ENCODE results near the gene STAM2.
"Not testable (repeated sequence)": the region's sequence is repeated elsewhere in the genome, so short reads cannot be mapped to it uniquely, and the experiment has no call there.

STAM2 gene

DNA sequence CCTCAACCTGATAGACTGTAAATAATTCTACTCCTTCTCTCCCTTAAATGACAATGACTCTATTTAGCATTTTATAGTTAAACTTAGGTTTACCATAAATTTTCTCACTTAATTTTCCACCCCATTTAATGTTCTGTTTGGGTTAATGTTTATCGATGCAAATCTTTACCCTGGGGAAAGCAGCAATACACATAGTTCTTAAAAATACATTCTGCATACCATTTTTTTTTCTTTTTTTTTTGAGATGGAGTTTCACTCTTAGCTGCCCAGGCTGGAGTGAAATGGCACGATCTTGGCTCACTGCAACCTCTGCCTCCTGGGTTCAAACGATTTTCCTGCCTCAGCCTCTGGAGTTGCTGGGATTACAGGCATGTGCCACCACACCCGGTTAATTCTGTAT is 14.0 kb downstream of the STAM2 start:
- no peak overlapping the region for H3K4me3 ChIP-seq (replicated peaks in 1 of 2; ENCODE audit: low read depth in 2 of 2, low read length in 2 of 2)
- no peak for DNase-seq (ENCODE audit: low read depth in 2 of 2)
- no peak for TF ChIP-seq CTCF (IDR thresholded peaks at IDR 0.05; ENCODE audit: low read depth, low read length)

GRCh38 chr2:152160378-152160777 is 15.2 kb downstream of the STAM2 start:
- H3K4me3 ChIP-seq (replicated peaks in 1 of 2; ENCODE audit: low read depth in 2 of 2, low read length in 2 of 2); DNase-seq (ENCODE audit: low read depth in 2 of 2): not testable (repeated sequence)

GRCh38 chr2:152157253-152157652 is 18.3 kb downstream of the STAM2 start:
- no peak for TF ChIP-seq CTCF (IDR thresholded peaks at IDR 0.05; ENCODE audit: low read depth, low read length)
- H3K4me3 ChIP-seq (replicated peaks in 1 of 2; ENCODE audit: low read depth in 2 of 2, low read length in 2 of 2): no peak overlapping the region
- DNase-seq (ENCODE audit: low read depth in 2 of 2): no peak

DNA sequence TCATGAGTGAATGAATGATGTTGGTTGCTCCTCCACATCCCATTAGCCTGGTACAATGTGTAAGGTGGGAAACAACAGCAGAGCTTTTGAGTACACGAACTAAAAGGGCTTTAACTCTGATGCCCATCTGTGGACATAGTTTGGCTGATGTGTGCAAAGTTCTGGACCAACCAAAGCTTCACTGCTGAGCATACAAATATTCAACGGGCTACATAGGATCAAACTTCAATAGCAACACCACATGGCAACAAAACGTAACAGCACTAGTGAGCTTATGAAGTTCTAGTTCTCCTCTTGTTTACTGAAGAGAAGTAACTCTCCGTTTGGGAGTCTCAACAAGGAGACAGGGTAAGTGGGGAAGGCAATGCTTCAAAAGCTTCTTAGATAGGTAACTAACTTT is 20.4 kb downstream of the STAM2 start:
- no peak for TF ChIP-seq CTCF (IDR thresholded peaks at IDR 0.05; ENCODE audit: low read depth, low read length)
- peak in 1 of 2 donors; percentile 11 for DNase-seq (ENCODE audit: low read depth in 2 of 2)
- H3K4me3 ChIP-seq (replicated peaks in 1 of 2; ENCODE audit: low read depth in 2 of 2, low read length in 2 of 2): no peak overlapping the region

GRCh38 chr2:152154462-152154861 is 21.1 kb downstream of the STAM2 start:
- no peak overlapping the region for H3K4me3 ChIP-seq (replicated peaks in 1 of 2; ENCODE audit: low read depth in 2 of 2, low read length in 2 of 2)
- no peak for TF ChIP-seq CTCF (IDR thresholded peaks at IDR 0.05; ENCODE audit: low read depth, low read length)
- DNase-seq (ENCODE audit: low read depth in 2 of 2): no peak

- TF ChIP-seq CTCF (IDR thresholded peaks at IDR 0.05; ENCODE audit: low read depth, low read length): no peak
- DNase-seq (ENCODE audit: low read depth in 2 of 2): peak; percentile 34 to 54
These were observed 40.9 kb downstream of the STAM2 start for GRCh38 chr2:152134488-152135280.

DNA sequence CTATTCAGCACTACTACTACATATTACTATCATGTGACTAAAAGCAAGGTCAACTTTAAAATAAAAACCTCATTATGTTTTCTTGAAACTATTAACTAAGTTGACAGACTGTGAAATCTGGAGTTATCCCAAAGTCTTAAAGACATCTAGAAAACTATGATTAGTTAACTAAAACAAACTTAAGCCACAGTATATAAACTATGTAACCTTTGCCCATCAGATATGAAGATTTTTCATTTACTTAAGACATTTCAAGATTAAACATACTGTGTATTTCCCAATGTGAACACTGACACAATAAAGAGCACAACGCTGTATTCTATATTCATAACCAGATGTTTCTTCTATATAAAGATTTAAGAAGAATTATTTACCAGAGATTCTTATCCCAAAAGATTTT is 43.3 kb downstream of the STAM2 start:
- TF ChIP-seq CTCF (IDR thresholded peaks at IDR 0.05; ENCODE audit: low read depth, low read length): no peak
- DNase-seq (ENCODE audit: low read depth in 2 of 2): peak in 1 of 2 donors; percentile 22
- no peak overlapping the region for H3K4me3 ChIP-seq (replicated peaks in 1 of 2; ENCODE audit: low read depth in 2 of 2, low read length in 2 of 2)

More at GRCh38 chr2:152134488-152135280, 40.9 kb downstream of the STAM2 start:
- no peak overlapping the region for H3K4me3 ChIP-seq (replicated peaks in 1 of 2; ENCODE audit: low read depth in 2 of 2, low read length in 2 of 2)
